ENCODE results near the gene KLHL7. TPM values are rescaled to one million over a fixed set of nuclear protein-coding genes. Genes with fewer than 3 reads are reported as not detected.

Gene KLHL7
- polyA plus RNA-seq, 1 donor (not counting 4 experiments of a cell fraction or from before 2014, with no cell fraction given), result 43.1 TPM

DNA sequence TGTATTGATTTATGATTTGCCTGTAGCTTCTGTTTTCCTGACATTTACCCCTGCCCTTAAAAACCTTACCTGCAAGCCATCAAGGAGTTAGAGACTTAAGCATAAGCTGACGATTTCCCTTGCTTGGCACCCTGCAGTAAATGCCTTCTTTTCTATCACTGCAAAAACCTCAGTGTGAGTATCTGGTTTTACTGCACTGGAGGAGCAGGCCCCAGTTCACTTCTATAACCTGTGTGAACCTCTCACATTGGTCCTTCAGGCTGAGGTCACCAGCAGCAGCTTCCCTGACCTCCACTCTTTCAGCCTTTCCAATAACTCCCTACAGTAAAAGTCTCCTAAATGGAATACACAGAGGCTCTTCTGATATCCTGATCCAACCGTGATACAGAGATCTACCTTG lies 106.8 kb downstream of the KLHL7 start:
- H3K4me2 ChIP-seq (ENCODE audit: control insufficient read depth, extremely low read depth, insufficient read depth, low read depth, low read length), result no peak overlapping the region
- TF ChIP-seq EZH2 (IDR thresholded peaks at IDR 0.05; ENCODE audit: low read length), result no peak
- TF ChIP-seq, protein P1, sequence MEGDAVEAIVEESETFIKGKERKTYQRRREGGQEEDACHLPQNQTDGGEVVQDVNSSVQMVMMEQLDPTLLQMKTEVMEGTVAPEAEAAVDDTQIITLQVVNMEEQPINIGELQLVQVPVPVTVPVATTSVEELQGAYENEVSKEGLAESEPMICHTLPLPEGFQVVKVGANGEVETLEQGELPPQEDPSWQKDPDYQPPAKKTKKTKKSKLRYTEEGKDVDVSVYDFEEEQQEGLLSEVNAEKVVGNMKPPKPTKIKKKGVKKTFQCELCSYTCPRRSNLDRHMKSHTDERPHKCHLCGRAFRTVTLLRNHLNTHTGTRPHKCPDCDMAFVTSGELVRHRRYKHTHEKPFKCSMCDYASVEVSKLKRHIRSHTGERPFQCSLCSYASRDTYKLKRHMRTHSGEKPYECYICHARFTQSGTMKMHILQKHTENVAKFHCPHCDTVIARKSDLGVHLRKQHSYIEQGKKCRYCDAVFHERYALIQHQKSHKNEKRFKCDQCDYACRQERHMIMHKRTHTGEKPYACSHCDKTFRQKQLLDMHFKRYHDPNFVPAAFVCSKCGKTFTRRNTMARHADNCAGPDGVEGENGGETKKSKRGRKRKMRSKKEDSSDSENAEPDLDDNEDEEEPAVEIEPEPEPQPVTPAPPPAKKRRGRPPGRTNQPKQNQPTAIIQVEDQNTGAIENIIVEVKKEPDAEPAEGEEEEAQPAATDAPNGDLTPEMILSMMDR (optimal IDR thresholded peaks at IDR 0.05 in 1 of 3, IDR thresholded peaks at IDR 0.05 in 1 of 3, conservative IDR thresholded peaks at IDR 0.05 in 1 of 3; ENCODE audit: extremely low read depth in 1 of 3, insufficient read depth in 2 of 3, low read length in 3 of 3), result no peak
- no peaks in the 10 kb centered on the region for H3K36me3 ChIP-seq (ENCODE audit: control insufficient read depth in 2 of 2, extremely low read depth in 1 of 2, insufficient read depth in 2 of 2, low read length in 2 of 2)
- H3K4me1 ChIP-seq (ENCODE audit: control insufficient read depth, extremely low read depth, insufficient read depth, low read length), result peaks cover 9% of the 10 kb centered on the region
- no peaks in the 10 kb centered on the region for H3K27me3 ChIP-seq (ENCODE audit: control insufficient read depth, extremely low read depth, insufficient read depth, low read length)
- no peak overlapping the region for H3K4me3 ChIP-seq (ENCODE audit: control insufficient read depth in 2 of 3, extremely low read depth in 1 of 3, insufficient read depth in 2 of 3, low read depth in 1 of 3, low read length in 3 of 3)
- no peak overlapping the region for H2AFZ ChIP-seq (ENCODE audit: control insufficient read depth, low read length)
- dilution Hi-C loops (cut with MboI; ENCODE audit: extremely low pct_ligation_motif_present, low sequenced_read_pairs), result no loop called here
- H3K27ac ChIP-seq (ENCODE audit: control insufficient read depth, insufficient read depth, low read length), result no peak overlapping the region
- H3K9me1 ChIP-seq (ENCODE audit: control insufficient read depth, extremely low read depth, insufficient read depth, low read length), result no peaks in the 10 kb centered on the region
- DNase-seq (ENCODE audit: low read depth, low spot score) (no peak), FAIRE-seq (no peak)
- no peaks in the 10 kb centered on the region for H4K20me1 ChIP-seq (ENCODE audit: control insufficient read depth, extremely low read depth, insufficient read depth, low read length)
- H3K9me3 ChIP-seq (ENCODE audit: control insufficient read depth, low read depth, low read length), result no peaks in the 10 kb centered on the region
- no peak overlapping the region for H3K9ac ChIP-seq (ENCODE audit: control insufficient read depth, extremely low read depth, insufficient read depth, low read length)
- no peaks in the 10 kb centered on the region for H3K79me2 ChIP-seq (ENCODE audit: control insufficient read depth, insufficient read depth, low read length)

DNA sequence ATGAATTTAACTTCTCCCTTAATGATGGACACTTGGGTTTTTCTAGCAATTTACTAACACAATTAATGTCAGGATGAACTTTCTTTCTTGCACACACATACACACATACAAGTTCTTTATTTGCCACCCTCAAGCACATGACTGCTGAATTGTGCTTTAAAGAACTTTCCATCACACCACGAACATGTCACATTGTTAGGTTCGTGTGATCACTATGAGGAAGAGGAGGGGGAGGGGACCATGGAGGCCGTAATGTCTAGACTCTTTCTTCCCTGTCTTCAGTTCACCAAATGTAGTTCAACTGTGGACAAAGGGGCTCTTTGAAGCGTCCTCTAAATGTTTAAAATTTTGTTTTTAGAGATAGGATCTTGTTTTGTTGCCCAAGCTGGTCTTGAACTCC lies 107.3 kb downstream of the KLHL7 start:
- Histone ChIP-seq H3K9me3 (ENCODE audit: control insufficient read depth, low read depth, low read length) (no peaks in the 10 kb centered on the region), H3K27me3 (ENCODE audit: control insufficient read depth, extremely low read depth, insufficient read depth, low read length) (no peaks in the 10 kb centered on the region), H3K4me3 (ENCODE audit: control insufficient read depth in 2 of 3, extremely low read depth in 1 of 3, insufficient read depth in 2 of 3, low read depth in 1 of 3, low read length in 3 of 3) (no peak overlapping the region), H3K79me2 (ENCODE audit: control insufficient read depth, insufficient read depth, low read length) (no peaks in the 10 kb centered on the region), H3K4me2 (ENCODE audit: control insufficient read depth, extremely low read depth, insufficient read depth, low read depth, low read length) (no peak overlapping the region), H3K36me3 (ENCODE audit: control insufficient read depth in 2 of 2, extremely low read depth in 1 of 2, insufficient read depth in 2 of 2, low read length in 2 of 2) (no peaks in the 10 kb centered on the region), H4K20me1 (ENCODE audit: control insufficient read depth, extremely low read depth, insufficient read depth, low read length) (no peaks in the 10 kb centered on the region), H3K9ac (ENCODE audit: control insufficient read depth, extremely low read depth, insufficient read depth, low read length) (no peak overlapping the region), H3K4me1 (ENCODE audit: control insufficient read depth, extremely low read depth, insufficient read depth, low read length) (peaks cover 5% of the 10 kb centered on the region), H3K9me1 (ENCODE audit: control insufficient read depth, extremely low read depth, insufficient read depth, low read length) (no peaks in the 10 kb centered on the region), H2AFZ (ENCODE audit: control insufficient read depth, low read length) (no peak overlapping the region), H3K27ac (ENCODE audit: control insufficient read depth, insufficient read depth, low read length) (no peak overlapping the region)
- FAIRE-seq (no peak), DNase-seq (ENCODE audit: low read depth, low spot score) (no peak)
- dilution Hi-C loops (cut with MboI; ENCODE audit: extremely low pct_ligation_motif_present, low sequenced_read_pairs), result no loop called here
- TF ChIP-seq EZH2 (IDR thresholded peaks at IDR 0.05; ENCODE audit: low read length), result no peak
- TF ChIP-seq, protein P1 (optimal IDR thresholded peaks at IDR 0.05 in 1 of 3, IDR thresholded peaks at IDR 0.05 in 1 of 3, conservative IDR thresholded peaks at IDR 0.05 in 1 of 3; ENCODE audit: extremely low read depth in 1 of 3, insufficient read depth in 2 of 3, low read length in 3 of 3), result no peak
